Hepatocyte (in vitro differentiated cells): ENCODE results near the gene STAT1. TPM values are rescaled to one million over a fixed set of nuclear protein-coding genes. Genes with fewer than 3 reads are reported as not detected.

Source experiments
- DNase-seq: peaks from one replicate; pipeline ENCODE4 v3.0.0-alpha.2; 2016; ENCODE audit warnings: low spot score
- H2AFZ ChIP-seq: fragments of 200-600 bp; sonication (generic); 2 replicates; pipeline ENCODE4 v1.6.0; 2016; ENCODE audit warnings: antibody characterized with exemption, mild to moderate bottlenecking
- H3K27ac ChIP-seq: fragments of 200-600 bp; sonication (generic); 2 replicates; pipeline ENCODE4 v1.5.1; 2016; ENCODE audit warnings: mild to moderate bottlenecking
- H3K27me3 ChIP-seq: fragments of 200-600 bp; sonication (generic); 2 replicates; pipeline ENCODE4 v1.6.1; 2016
- H3K36me3 ChIP-seq: fragments of 200-600 bp; sonication (generic); replicated peaks from 2 replicates; pipeline ENCODE4 v1.5.1; 2016; ENCODE audit warnings: low read depth; ENCODE audit not compliant: insufficient read depth
- H3K4me1 ChIP-seq: fragments of 200-600 bp; sonication (generic); 2 replicates; pipeline ENCODE4 v1.5.1; 2016; ENCODE audit warnings: mild to moderate bottlenecking, moderate library complexity; ENCODE audit not compliant: insufficient read depth
- H3K4me2 ChIP-seq: fragments of 200-600 bp; sonication (generic); 2 replicates; pipeline ENCODE4 v1.6.0; 2016
- H3K4me3 ChIP-seq: fragments of 200-600 bp; sonication (generic); 2 replicates; pipeline ENCODE4 v1.5.1; 2016; ENCODE audit warnings: mild to moderate bottlenecking
- H3K79me2 ChIP-seq: fragments of 200-600 bp; sonication (generic); 2 replicates; pipeline ENCODE4 v1.6.0; 2017; ENCODE audit warnings: mild to moderate bottlenecking
- H3K9me2 ChIP-seq: fragments of 200-600 bp; sonication (generic); replicated peaks from 2 replicates; pipeline ENCODE4 v1.6.0; 2017; ENCODE audit warnings: mild to moderate bottlenecking; ENCODE audit not compliant: insufficient read depth
- H3K9me3 ChIP-seq: fragments of 200-600 bp; sonication (generic); 2 replicates; pipeline ENCODE4 v1.5.1; 2016; ENCODE audit warnings: low read depth, mild to moderate bottlenecking
- H4K20me1 ChIP-seq: fragments of 200-600 bp; sonication (generic); 2 replicates; pipeline ENCODE4 v1.6.0; 2016; ENCODE audit warnings: mild to moderate bottlenecking; ENCODE audit not compliant: insufficient read depth, poor library complexity, severe bottlenecking
- EZH2 ChIP-seq: fragments of 200-600 bp; sonication (generic); IDR thresholded peaks from 2 replicates; pipeline ENCODE4 v1.6.1; 2016; ENCODE audit warnings: antibody characterized with exemption, mild to moderate bottlenecking, borderline replicate concordance
- EZH2phosphoT487 ChIP-seq: fragments of 200-600 bp; sonication (generic); IDR thresholded peaks from one replicate; pipeline ENCODE4 v1.6.1; 2018; ENCODE audit warnings: antibody characterized with exemption, mild to moderate bottlenecking, low read depth, moderate library complexity; ENCODE audit not compliant: unreplicated experiment, severe bottlenecking
- WGBS: methylation state at CpG from one replicate; pipeline ENCODE4 v1.1.6; 2016; ENCODE audit warnings: low lambda C conversion rate; ENCODE audit errors: missing lambda C conversion rate; 5-methylcytosine and 5-hydroxymethylcytosine counted together
- polyA plus RNA-seq: library from polyadenylated mRNA; unstranded; fragments of >200 nt; fragmentation: Nextera tagmentation; extraction: Ambion mirVana; gene quantifications from 2 replicates; pipeline ENCODE4 v1.2.1, GENCODE V29; 2016
- total RNA-seq: library from RNA; depleted of rRNA; stranded (reverse); fragments of >200 nt; gene quantifications from 2 replicates; pipeline ENCODE4 v1.2.3, GENCODE V29; 2014
- TF ChIP-seq, protein P1 (sequence below): fragments of 200-600 bp; sonication (generic); IDR thresholded peaks from 2 replicates; pipeline ENCODE4 v1.5.1; 2016; ENCODE audit warnings: antibody characterized with exemption, mild to moderate bottlenecking; ENCODE audit not compliant: poor library complexity

Gene STAT1
- total and polyA plus RNA-seq, 2 experiments from 2014 or later, result 53.3 to 124 TPM

DNA sequence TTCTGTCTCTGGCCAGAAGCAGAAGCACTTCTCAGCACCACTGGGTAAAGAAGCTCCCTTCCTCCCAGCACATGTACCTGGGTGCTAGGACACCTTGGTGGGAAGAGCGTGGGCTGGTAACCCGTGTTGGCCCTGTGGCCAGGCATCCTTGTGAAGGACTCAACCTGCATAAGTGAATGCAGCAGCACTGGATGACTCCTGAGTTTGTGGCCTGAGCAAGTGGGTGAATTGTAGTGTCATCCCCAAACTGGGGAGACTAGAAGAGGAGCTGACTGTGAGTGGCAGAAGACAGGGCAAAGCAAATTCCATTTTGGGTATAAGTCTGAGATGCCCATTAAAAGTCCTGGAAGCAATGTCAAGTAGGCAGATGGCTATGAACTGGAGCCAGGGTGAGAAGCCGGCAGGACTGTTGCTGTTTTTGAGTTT, 63.4 kb downstream of the STAT1 start:
- Histone ChIP-seq H2AFZ (no peak overlapping the region), H3K4me3 (no peak overlapping the region), H3K79me2 (no peaks in the 10 kb centered on the region), H3K4me1 (peaks cover 29% of the 10 kb centered on the region), H3K9me3 (no peaks in the 10 kb centered on the region), H4K20me1 (no peaks in the 10 kb centered on the region), H3K27me3 (no peaks in the 10 kb centered on the region), H3K9me2 (no peaks in the 10 kb centered on the region), H3K36me3 (no peaks in the 10 kb centered on the region), H3K4me2 (no peak overlapping the region), H3K27ac (no peak overlapping the region)
- no peak for TF ChIP-seq EZH2
- TF ChIP-seq EZH2phosphoT487, result no peak
- TF ChIP-seq, protein P1, sequence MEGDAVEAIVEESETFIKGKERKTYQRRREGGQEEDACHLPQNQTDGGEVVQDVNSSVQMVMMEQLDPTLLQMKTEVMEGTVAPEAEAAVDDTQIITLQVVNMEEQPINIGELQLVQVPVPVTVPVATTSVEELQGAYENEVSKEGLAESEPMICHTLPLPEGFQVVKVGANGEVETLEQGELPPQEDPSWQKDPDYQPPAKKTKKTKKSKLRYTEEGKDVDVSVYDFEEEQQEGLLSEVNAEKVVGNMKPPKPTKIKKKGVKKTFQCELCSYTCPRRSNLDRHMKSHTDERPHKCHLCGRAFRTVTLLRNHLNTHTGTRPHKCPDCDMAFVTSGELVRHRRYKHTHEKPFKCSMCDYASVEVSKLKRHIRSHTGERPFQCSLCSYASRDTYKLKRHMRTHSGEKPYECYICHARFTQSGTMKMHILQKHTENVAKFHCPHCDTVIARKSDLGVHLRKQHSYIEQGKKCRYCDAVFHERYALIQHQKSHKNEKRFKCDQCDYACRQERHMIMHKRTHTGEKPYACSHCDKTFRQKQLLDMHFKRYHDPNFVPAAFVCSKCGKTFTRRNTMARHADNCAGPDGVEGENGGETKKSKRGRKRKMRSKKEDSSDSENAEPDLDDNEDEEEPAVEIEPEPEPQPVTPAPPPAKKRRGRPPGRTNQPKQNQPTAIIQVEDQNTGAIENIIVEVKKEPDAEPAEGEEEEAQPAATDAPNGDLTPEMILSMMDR, result no peak
- no peak for DNase-seq
- 95% methylated on average over 3 of the region's 3 CpGs for WGBS

DNA sequence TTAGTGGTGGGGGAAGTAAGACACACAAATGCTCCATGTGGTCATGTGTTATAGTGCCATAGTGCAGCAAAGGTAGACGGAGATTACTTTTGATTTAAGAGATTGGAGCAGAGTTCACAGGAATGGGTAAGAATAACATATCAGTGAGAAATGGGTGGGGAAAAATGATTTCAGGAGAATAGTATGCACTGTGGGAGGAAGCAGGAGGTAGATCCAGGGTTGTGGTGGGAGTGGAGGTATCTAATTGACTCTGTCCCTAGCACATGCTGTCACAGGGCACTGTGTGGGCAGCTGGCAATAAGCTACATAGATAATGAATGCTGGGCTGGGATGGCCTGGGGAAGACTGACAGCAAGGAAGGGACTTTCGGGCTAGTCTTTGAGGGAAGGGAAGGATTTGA, 65.3 kb downstream of the STAT1 start:
- H3K4me2 ChIP-seq, result peak overlapping the region; percentile 61
- WGBS, result 77% methylated on average over 2 of the region's 2 CpGs

DNA sequence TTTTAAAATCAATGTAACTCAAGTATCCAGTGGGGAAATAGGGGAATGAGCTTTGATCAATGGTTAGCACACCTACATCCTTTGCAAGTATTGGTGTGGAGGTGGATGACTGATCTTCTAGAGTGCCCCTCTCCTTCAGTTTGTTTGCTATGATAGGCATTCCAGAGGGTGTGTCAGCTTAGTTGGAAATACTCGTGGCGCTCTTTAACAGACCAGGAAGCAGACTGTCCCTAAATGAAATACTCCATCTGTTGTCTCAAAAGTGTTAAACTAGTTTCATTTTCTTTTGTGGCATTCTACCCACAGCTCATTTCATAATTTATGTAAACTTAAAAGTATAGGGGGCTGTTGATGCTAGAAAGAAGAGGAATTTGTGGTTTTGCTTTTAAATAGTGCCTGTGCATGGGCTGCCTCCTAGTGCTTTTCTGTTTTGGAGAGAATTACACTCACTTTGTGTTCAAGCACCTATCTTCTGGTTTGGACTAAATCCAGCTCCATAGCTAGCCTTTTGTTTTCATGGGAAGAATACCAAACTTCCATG, 66.2 kb downstream of the STAT1 start:
- Histone ChIP-seq H3K4me3 (no peak overlapping the region), H3K27ac (peak overlapping the region; percentile 58), H3K4me1 (peaks cover 29% of the 10 kb centered on the region), H3K9me2 (no peaks in the 10 kb centered on the region), H3K27me3 (no peaks in the 10 kb centered on the region), H3K36me3 (no peaks in the 10 kb centered on the region), H3K9me3 (no peaks in the 10 kb centered on the region), H3K4me2 (peak overlapping the region; percentile 61), H4K20me1 (no peaks in the 10 kb centered on the region), H2AFZ (no peak overlapping the region), H3K79me2 (no peaks in the 10 kb centered on the region)
- 6% methylated on average over 2 of the region's 2 CpGs for WGBS
- DNase-seq, result peak; percentile 51
- no peak for TF ChIP-seq EZH2phosphoT487
- TF ChIP-seq, protein P1, result peak; percentile 25
- TF ChIP-seq EZH2, result no peak

More for the DNA sequence above, 65.3 kb downstream of the STAT1 start:
- Histone ChIP-seq H4K20me1 (no peaks in the 10 kb centered on the region), H3K9me2 (no peaks in the 10 kb centered on the region), H3K4me3 (no peak overlapping the region), H3K4me1 (peaks cover 29% of the 10 kb centered on the region), H3K27ac (peak overlapping the region; percentile 58), H3K36me3 (no peaks in the 10 kb centered on the region), H2AFZ (no peak overlapping the region), H3K79me2 (no peaks in the 10 kb centered on the region), H3K9me3 (no peaks in the 10 kb centered on the region), H3K27me3 (no peaks in the 10 kb centered on the region)
- TF ChIP-seq, protein P1, result no peak
- TF ChIP-seq EZH2, result no peak
- no peak for TF ChIP-seq EZH2phosphoT487
- DNase-seq, result peak; percentile 23
